HCT116 (cell line): ENCODE results near the gene SCFD2. TPM values are rescaled to one million over a fixed set of nuclear protein-coding genes. Genes with fewer than 3 reads are reported as not detected.

Experiments
- ATAC-seq: fragments of 200-7000 bp; cut with Tn5 transposase; 2 replicates; pipeline ENCODE4 v1.9.1; 2020; ENCODE audit warnings: mild to moderate bottlenecking, moderate library complexity
- BruUV-seq: library from RNA; stranded (reverse); fragments of 400-500 nt; replicated peaks from 2 replicates; lab custom pipeline; 2021; lab: Mats Ljungman, UMichigan
- CTCF ChIA-PET: fragments of 300-600 bp; sonication (Branson Sonifier 250); formaldehyde crosslinking; loops from one replicate; lab custom pipeline; 2021; ENCODE audit warnings: antibody characterized with exemption; lab: Charles Lee
- POLR2A ChIA-PET: fragments of 300-600, 350-600 bp; sonication (Branson Sonifier 250); formaldehyde crosslinking; loops from one replicate; lab custom pipeline; 2021; ENCODE audit warnings: antibody characterized with exemption; lab: Charles Lee
- RAD21 ChIA-PET, 2 experiments: fragments of 300-600 bp; sonication (Branson Sonifier 250); formaldehyde crosslinking; loops; one replicate each; lab custom pipeline; 2023; ENCODE audit warnings: low total read pairs in 2 of 2; ENCODE audit not compliant: uncharacterized antibody in 2 of 2, unreplicated experiment in 2 of 2, low non-redundant PET in 1 of 2; lab: Charles Lee
- DNase-seq: peaks from one replicate; pipeline ENCODE4 v3.0.0-alpha.2; 2010; ENCODE audit warnings: low read depth, low spot score
- H2AFZ ChIP-seq: fragments of 200-600 bp; shearing (Covaris generic), sonication (generic); 2 replicates; pipeline ENCODE4 v1.6.1; 2017; ENCODE audit warnings: low read depth, mixed run types, mixed read lengths, antibody characterized with exemption, low read length; ENCODE audit not compliant: poor library complexity, severe bottlenecking
- H3K27ac ChIP-seq: 2 replicates; pipeline ENCODE4 v1.5.1; 2012; ENCODE audit warnings: low read depth, low read length
- H3K27me3 ChIP-seq: fragments of 200-600 bp; sonication (generic); 2 replicates; pipeline ENCODE4 v1.6.1; 2016; ENCODE audit warnings: mixed run types, low read length, mixed read lengths; ENCODE audit not compliant: insufficient read depth
- H3K36me3 ChIP-seq, 2 experiments: fragments of 200-500 bp in 1 of 2; fragments of 200-600 bp in 1 of 2; sonication (Bioruptor generic) in 1 of 2; sonication (generic) in 1 of 2; 2 replicates each; pipeline versions ENCODE4 v1.5.1 to v1.6.1; 2014 to 2016; ENCODE audit warnings: low read length in 2 of 2, inconsistent platforms in 1 of 2, mixed read lengths in 1 of 2, mixed run types in 1 of 2; ENCODE audit not compliant: insufficient read depth in 2 of 2, control insufficient read depth in 1 of 2
- H3K4me1 ChIP-seq, 2 experiments: fragments of 200-600 bp in 1 of 2; sonication (generic) in 1 of 2; 2 replicates each; pipeline versions ENCODE4 v1.5.1 to v1.6.1; 2012 to 2017; ENCODE audit warnings: low read length in 2 of 2, inconsistent platforms in 1 of 2, mild to moderate bottlenecking in 1 of 2, mixed read lengths in 1 of 2, mixed run types in 1 of 2, moderate library complexity in 1 of 2; ENCODE audit not compliant: insufficient read depth in 2 of 2, control insufficient read depth in 1 of 2
- H3K4me2 ChIP-seq: fragments of 200-600 bp; sonication (generic); 2 replicates; pipeline ENCODE4 v1.6.1; 2017; ENCODE audit warnings: mixed run types, low read length, mixed read lengths
- H3K4me3 ChIP-seq, 2 experiments: fragments of 200-600 bp in 1 of 2; sonication (generic) in 1 of 2; replicated peaks in 1 of 2; 2 replicates each; pipeline ENCODE4 v1.5.1; 2011 to 2016; ENCODE audit warnings: low read length in 2 of 2, control low read depth in 1 of 2, low read depth in 1 of 2, mild to moderate bottlenecking in 1 of 2, mixed read lengths in 1 of 2, mixed run types in 1 of 2
- H3K79me2 ChIP-seq: fragments of 200-600 bp; sonication (generic); 2 replicates; pipeline ENCODE4 v1.6.1; 2017; ENCODE audit warnings: mild to moderate bottlenecking, mixed run types, low read length, moderate library complexity, mixed read lengths; ENCODE audit not compliant: insufficient read depth
- H3K9ac ChIP-seq: fragments of 200-600 bp; sonication (generic); 2 replicates; pipeline ENCODE4 v1.6.1; 2016; ENCODE audit warnings: low read length, mixed read lengths
- H3K9me2 ChIP-seq: fragments of 200-600 bp; sonication (generic), shearing (Covaris generic); 2 replicates; pipeline ENCODE4 v1.6.1; 2017; ENCODE audit warnings: mixed run types, mild to moderate bottlenecking, moderate library complexity; ENCODE audit not compliant: insufficient read depth
- H3K9me3 ChIP-seq, 2 experiments: fragments of 200-500 bp in 1 of 2; fragments of 200-600 bp in 1 of 2; sonication (Bioruptor generic) in 1 of 2; sonication (generic) in 1 of 2; 2 replicates each; pipeline ENCODE4 v1.6.1; 2014 to 2017; ENCODE audit warnings: low read length in 2 of 2, mixed read lengths in 2 of 2, inconsistent platforms in 1 of 2, low read depth in 1 of 2, mild to moderate bottlenecking in 1 of 2, mixed run types in 1 of 2, moderate library complexity in 1 of 2; ENCODE audit not compliant: control insufficient read depth in 1 of 2, insufficient read depth in 1 of 2
- H4K20me1 ChIP-seq: fragments of 200-600 bp; sonication (generic), shearing (Covaris generic); 2 replicates; pipeline ENCODE4 v1.6.1; 2017; ENCODE audit warnings: mixed run types, mild to moderate bottlenecking, moderate library complexity; ENCODE audit not compliant: insufficient read depth
- ATF3 ChIP-seq: IDR thresholded peaks from 2 replicates; pipeline ENCODE4 v1.6.1; 2012
- CBX3 ChIP-seq: IDR thresholded peaks from 2 replicates; pipeline ENCODE4 v1.6.1; 2012; ENCODE audit warnings: low read depth
- CEBPB ChIP-seq: IDR thresholded peaks from 2 replicates; pipeline ENCODE4 v1.6.1; 2012; ENCODE audit warnings: low read depth
- CTCF ChIP-seq, 3 experiments: fragments of 200-600 bp in 1 of 3; sonication (generic) in 1 of 3; IDR thresholded peaks in 2 of 3; conservative IDR thresholded peaks in 1 of 3; 2 replicates each; pipeline ENCODE4 v1.5.1; 2012 to 2017; ENCODE audit warnings: low read depth in 2 of 3, low read length in 2 of 3, antibody characterized with exemption in 1 of 3, borderline replicate concordance in 1 of 3, control low read depth in 1 of 3, mild to moderate bottlenecking in 1 of 3, mixed read lengths in 1 of 3, mixed run types in 1 of 3, moderate library complexity in 1 of 3; ENCODE audit not compliant: insufficient read depth in 1 of 3
- EGR1 ChIP-seq: IDR thresholded peaks from 2 replicates; pipeline ENCODE4 v1.6.1; 2012; ENCODE audit warnings: low read depth
- ELF1 ChIP-seq: IDR thresholded peaks from 2 replicates; pipeline ENCODE4 v1.6.1; 2012; ENCODE audit warnings: low read depth, borderline replicate concordance
- EZH2 ChIP-seq: fragments of 200-600 bp; sonication (generic); IDR thresholded peaks from 2 replicates; pipeline ENCODE4 v1.6.1; 2017; ENCODE audit warnings: antibody characterized with exemption, mixed run types
- EZH2phosphoT487 ChIP-seq: fragments of 200-600 bp; IDR thresholded peaks from 2 replicates; pipeline ENCODE4 v1.6.1; 2018; ENCODE audit warnings: antibody characterized with exemption, borderline replicate concordance
- FOSL1 ChIP-seq: IDR thresholded peaks from 2 replicates; pipeline ENCODE4 v1.6.1; 2012; ENCODE audit warnings: low read depth
- MAX ChIP-seq: IDR thresholded peaks from 2 replicates; pipeline ENCODE4 v1.6.1; 2012
- POLR2A ChIP-seq: IDR thresholded peaks from 2 replicates; pipeline ENCODE4 v1.7.0; 2011; ENCODE audit warnings: borderline replicate concordance; ENCODE audit not compliant: insufficient read depth, insufficient read length; ENCODE audit errors: extremely low read depth
- POLR2AphosphoS5 ChIP-seq: IDR thresholded peaks from 2 replicates; pipeline ENCODE4 v1.6.1; 2011; ENCODE audit warnings: mild to moderate bottlenecking, low read depth, low read length, moderate library complexity
- RAD21 ChIP-seq: IDR thresholded peaks from 2 replicates; pipeline ENCODE4 v1.6.1; 2012; ENCODE audit warnings: low read depth, mild to moderate bottlenecking
- SIN3A ChIP-seq: IDR thresholded peaks from 2 replicates; pipeline ENCODE4 v1.6.1; 2012; ENCODE audit warnings: low read depth
- SP1 ChIP-seq: IDR thresholded peaks from 2 replicates; pipeline ENCODE4 v1.6.1; 2012; ENCODE audit warnings: low read depth
- SRF ChIP-seq: IDR thresholded peaks from 2 replicates; pipeline ENCODE4 v1.6.1; 2012; ENCODE audit warnings: low read depth
- ZBTB33 ChIP-seq: IDR thresholded peaks from 2 replicates; pipeline ENCODE4 v1.6.1; 2011; ENCODE audit warnings: mild to moderate bottlenecking, low read length, moderate library complexity; ENCODE audit not compliant: insufficient replicate concordance; ENCODE audit errors: extremely low read depth
- ZFX ChIP-seq: fragments of 450-650 bp; IDR thresholded peaks from 2 replicates; pipeline ENCODE4 v1.6.1; 2017
- ZNF274 ChIP-seq: fragments of 200-500 bp; sonication (Bioruptor generic); IDR thresholded peaks from 2 replicates; pipeline ENCODE4 v1.6.1; 2014; ENCODE audit warnings: mild to moderate bottlenecking, low read depth, low read length, inconsistent platforms
- intact Hi-C: fragments of 100-400 bp; cut with micrococcal nuclease; formaldehyde crosslinking; loops from 2 replicates; pipeline ENCODE4 v1.10.0; 2022
- total RNA-seq: library from RNA; stranded (reverse); gene quantifications from one replicate; pipeline ENCODE4 v1.2.1, GENCODE V29; 2021; ENCODE audit not compliant: unreplicated experiment
- TF ChIP-seq, protein P1 (sequence below): IDR thresholded peaks from 2 replicates; pipeline ENCODE4 v1.6.1; 2012; ENCODE audit warnings: low read depth

The SCFD2 gene
- total RNA-seq, 1 experiment from 2014 or later = 13.6 TPM

GRCh38 chr4:52976523-52977230 is 389.2 kb downstream of the SCFD2 start:
- DNase-seq = no peak
- no peak overlapping the region for H3K27ac ChIP-seq
- no peaks in the 10 kb centered on the region for H3K9me2 ChIP-seq
- no peak overlapping the region for H3K9ac ChIP-seq
- no peak for TF ChIP-seq ZBTB33
- no peak for TF ChIP-seq EGR1
- no peak for TF ChIP-seq SRF
- no peak for TF ChIP-seq EZH2
- no peak for TF ChIP-seq ELF1
- no peak for TF ChIP-seq ZNF274
- TF ChIP-seq CTCF (IDR thresholded peaks at IDR 0.05 in 2 of 3, conservative IDR thresholded peaks at IDR 0.05 in 1 of 3; ENCODE audit: borderline replicate concordance in 1 of 3, insufficient read depth in 1 of 3, low read depth in 2 of 3, low read length in 2 of 3) = no peak
- no peak for TF ChIP-seq ATF3
- no peak for TF ChIP-seq CBX3
- TF ChIP-seq, protein P1, sequence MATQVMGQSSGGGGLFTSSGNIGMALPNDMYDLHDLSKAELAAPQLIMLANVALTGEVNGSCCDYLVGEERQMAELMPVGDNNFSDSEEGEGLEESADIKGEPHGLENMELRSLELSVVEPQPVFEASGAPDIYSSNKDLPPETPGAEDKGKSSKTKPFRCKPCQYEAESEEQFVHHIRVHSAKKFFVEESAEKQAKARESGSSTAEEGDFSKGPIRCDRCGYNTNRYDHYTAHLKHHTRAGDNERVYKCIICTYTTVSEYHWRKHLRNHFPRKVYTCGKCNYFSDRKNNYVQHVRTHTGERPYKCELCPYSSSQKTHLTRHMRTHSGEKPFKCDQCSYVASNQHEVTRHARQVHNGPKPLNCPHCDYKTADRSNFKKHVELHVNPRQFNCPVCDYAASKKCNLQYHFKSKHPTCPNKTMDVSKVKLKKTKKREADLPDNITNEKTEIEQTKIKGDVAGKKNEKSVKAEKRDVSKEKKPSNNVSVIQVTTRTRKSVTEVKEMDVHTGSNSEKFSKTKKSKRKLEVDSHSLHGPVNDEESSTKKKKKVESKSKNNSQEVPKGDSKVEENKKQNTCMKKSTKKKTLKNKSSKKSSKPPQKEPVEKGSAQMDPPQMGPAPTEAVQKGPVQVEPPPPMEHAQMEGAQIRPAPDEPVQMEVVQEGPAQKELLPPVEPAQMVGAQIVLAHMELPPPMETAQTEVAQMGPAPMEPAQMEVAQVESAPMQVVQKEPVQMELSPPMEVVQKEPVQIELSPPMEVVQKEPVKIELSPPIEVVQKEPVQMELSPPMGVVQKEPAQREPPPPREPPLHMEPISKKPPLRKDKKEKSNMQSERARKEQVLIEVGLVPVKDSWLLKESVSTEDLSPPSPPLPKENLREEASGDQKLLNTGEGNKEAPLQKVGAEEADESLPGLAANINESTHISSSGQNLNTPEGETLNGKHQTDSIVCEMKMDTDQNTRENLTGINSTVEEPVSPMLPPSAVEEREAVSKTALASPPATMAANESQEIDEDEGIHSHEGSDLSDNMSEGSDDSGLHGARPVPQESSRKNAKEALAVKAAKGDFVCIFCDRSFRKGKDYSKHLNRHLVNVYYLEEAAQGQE = no peak
- no peak for TF ChIP-seq CEBPB
- TF ChIP-seq MAX = no peak
- TF ChIP-seq SIN3A = no peak
- no peak for TF ChIP-seq FOSL1
- TF ChIP-seq SP1 = no peak
- no peak for TF ChIP-seq POLR2A
- no peak for TF ChIP-seq RAD21
- TF ChIP-seq EZH2phosphoT487 = no peak
- TF ChIP-seq ZFX = no peak
- no peak for TF ChIP-seq POLR2AphosphoS5
- RAD21 ChIA-PET = no interaction called here
- no peaks in the 10 kb centered on the region for H3K27me3 ChIP-seq
- no peaks in the 10 kb centered on the region for H3K36me3 ChIP-seq
- POLR2A ChIA-PET = no interaction called here
- no TSS peak for BruUV-seq
- H3K4me2 ChIP-seq = no peak overlapping the region
- no peak for ATAC-seq
- H3K9me3 ChIP-seq = no peaks in the 10 kb centered on the region
- CTCF ChIA-PET = interaction anchor here (0.8 kb wide), 1 partner anchor 431 kb away, joined by 3 read pairs; no protein-coding TSS in a partner anchor
- intact Hi-C loops = no loop called here
- H3K79me2 ChIP-seq = no peaks in the 10 kb centered on the region
- no peaks in the 10 kb centered on the region for H4K20me1 ChIP-seq
- H3K4me3 ChIP-seq = no peak overlapping the region
- no peak overlapping the region for H2AFZ ChIP-seq
- H3K4me1 ChIP-seq = no peaks in the 10 kb centered on the region
